Fibroblast of the aortic adventitia (primary cell): ENCODE measurements around the gene NUP58. TPM values are rescaled to one million over a fixed set of nuclear protein-coding genes. Genes with fewer than 3 reads are reported as not detected.
"Not testable (repeated sequence)": the region's sequence is repeated elsewhere in the genome, so short reads cannot be mapped to it uniquely, and the experiment has no call there.

Source experiments
- DNase-seq: peaks from one replicate; pipeline ENCODE4 v3.0.0-alpha.2; 2010; ENCODE audit warnings: low read depth
- H3K4me3 ChIP-seq: 2 replicates; pipeline ENCODE4 v1.5.1; 2011; ENCODE audit warnings: low read depth, mild to moderate bottlenecking, control low read depth, low read length, moderate library complexity
- CTCF ChIP-seq: IDR thresholded peaks from 2 replicates; pipeline ENCODE4 v1.5.1; 2011; ENCODE audit warnings: mild to moderate bottlenecking, low read length, control low read depth, inconsistent platforms; ENCODE audit not compliant: insufficient read depth
- total RNA-seq: library from RNA; depleted of rRNA; stranded (reverse); fragments of >200 nt; gene quantifications from 2 replicates; pipeline ENCODE4 v1.2.3, GENCODE V29; 2012; ENCODE audit warnings: low replicate concordance

Gene NUP58
- total RNA-seq, 1 donor: 57.3 TPM

- no peak for TF ChIP-seq CTCF
- no peak for DNase-seq
- peak overlapping the region; percentile 62 for H3K4me3 ChIP-seq
These were observed 521 bp upstream of the NUP58 start for GRCh38 chr13:25300861-25301346.

- no peak for DNase-seq
- peak overlapping the region; percentile 94 for H3K4me3 ChIP-seq
- TF ChIP-seq CTCF: no peak
These were observed 696 bp downstream of the NUP58 start for GRCh38 chr13:25302121-25302520.

GRCh38 chr13:25306671-25307464 lies 5.4 kb downstream of the NUP58 start:
- no peak for DNase-seq
- H3K4me3 ChIP-seq: no peak overlapping the region
- TF ChIP-seq CTCF: no peak

- H3K4me3 ChIP-seq: no peak overlapping the region
- DNase-seq: no peak
- no peak for TF ChIP-seq CTCF
These were observed 9.5 kb downstream of the NUP58 start for GRCh38 chr13:25310891-25311290.

GRCh38 chr13:25318946-25319345 lies 17.5 kb downstream of the NUP58 start:
- peak; percentile 59 for DNase-seq
- H3K4me3 ChIP-seq: not testable (repeated sequence)

- no peak overlapping the region for H3K4me3 ChIP-seq
- no peak for DNase-seq
- TF ChIP-seq CTCF: no peak
These were observed 18.3 kb downstream of the NUP58 start for GRCh38 chr13:25319771-25320170.

GRCh38 chr13:25324100-25324499 lies 22.7 kb downstream of the NUP58 start:
- H3K4me3 ChIP-seq: no peak overlapping the region
- no peak for TF ChIP-seq CTCF
- no peak for DNase-seq
